SU-DHL-6 (cell line): ENCODE results near the gene PLSCR4.

Experiments
- H2AFZ ChIP-seq: fragments of 200-600 bp; sonication (generic); 2 replicates; pipeline ENCODE4 v1.6.1; 2014; ENCODE audit warnings: low read depth, mild to moderate bottlenecking, moderate library complexity, mixed read lengths, antibody characterized with exemption, low read length; ENCODE audit not compliant: severe bottlenecking
- H3F3A ChIP-seq: fragments of 200-600 bp; shearing (Covaris generic); 2 replicates; pipeline ENCODE4 v1.6.0; 2016; ENCODE audit warnings: antibody characterized with exemption, mild to moderate bottlenecking; ENCODE audit not compliant: insufficient read depth
- H3K27ac ChIP-seq: fragments of 200-600 bp; sonication (generic); 2 replicates; pipeline ENCODE4 v1.5.1; 2016; ENCODE audit warnings: low read depth, mild to moderate bottlenecking, low read length, moderate library complexity, mixed read lengths
- H3K27me3 ChIP-seq: fragments of 200-600 bp; sonication (generic), shearing (Covaris generic); 2 replicates; pipeline ENCODE4 v1.6.0; 2014; ENCODE audit warnings: mild to moderate bottlenecking, low read length
- H3K36me3 ChIP-seq: fragments of 200-600 bp; sonication (generic); 2 replicates; pipeline ENCODE4 v1.6.1; 2014; ENCODE audit warnings: mild to moderate bottlenecking, low read length, mixed read lengths
- H3K4me2 ChIP-seq: fragments of 300-600, 200-600 bp; shearing (Covaris generic), sonication (generic); 2 replicates; pipeline ENCODE4 v1.6.0; 2014; ENCODE audit warnings: low read length, low read depth, mild to moderate bottlenecking; ENCODE audit not compliant: poor library complexity, severe bottlenecking
- H3K4me3 ChIP-seq: fragments of 200-600 bp; sonication (generic); 2 replicates; pipeline ENCODE4 v1.5.1; 2014; ENCODE audit warnings: antibody characterized with exemption, low read length, mild to moderate bottlenecking, mixed read lengths; ENCODE audit not compliant: insufficient read depth, poor library complexity, severe bottlenecking
- H3K79me2 ChIP-seq: fragments of 200-600 bp; sonication (generic); 2 replicates; pipeline ENCODE4 v1.6.1; 2014; ENCODE audit warnings: mild to moderate bottlenecking, low read length, moderate library complexity; ENCODE audit not compliant: insufficient read depth
- H3K9ac ChIP-seq: fragments of 200-600 bp; sonication (generic); 2 replicates; pipeline ENCODE4 v1.7.0; 2014; ENCODE audit warnings: mild to moderate bottlenecking, low read length
- H3K9me2 ChIP-seq: fragments of 200-600 bp; sonication (generic); replicated peaks from 2 replicates; pipeline ENCODE4 v1.6.1; 2014; ENCODE audit warnings: low read length; ENCODE audit not compliant: insufficient read depth
- H3K9me3 ChIP-seq: fragments of 200-600 bp; sonication (generic); 2 replicates; pipeline ENCODE4 v1.6.1; 2014; ENCODE audit warnings: low read length, mixed read lengths; ENCODE audit not compliant: insufficient read depth
- H4K20me1 ChIP-seq: fragments of 200-600 bp; sonication (generic); 2 replicates; pipeline ENCODE4 v1.6.1; 2014; ENCODE audit warnings: low read depth, mild to moderate bottlenecking, antibody characterized with exemption, low read length, moderate library complexity, mixed read lengths
- CTCF ChIP-seq: fragments of 200-600 bp; sonication (generic); IDR thresholded peaks from one replicate; pipeline ENCODE4 v1.5.1; 2017; ENCODE audit warnings: antibody characterized with exemption, mild to moderate bottlenecking, low read length, moderate library complexity; ENCODE audit not compliant: insufficient read depth, poor library complexity, severe bottlenecking
- EZH2phosphoT487 ChIP-seq: fragments of 200-600 bp; sonication (generic), shearing (Covaris generic); conservative IDR thresholded peaks from 2 replicates; pipeline ENCODE4 v1.6.1; 2018; ENCODE audit warnings: mild to moderate bottlenecking, antibody characterized with exemption, low read length, moderate library complexity, mixed read lengths

The PLSCR4 gene

GRCh38 chr3:146160964-146161662, 89.8 kb downstream of the PLSCR4 start, which contains the start of gene PLOD2:
Gene PLOD2, minus strand, starts transcription at chr3:146161184. Its CDS starts 195 bp downstream, at chr3:146160989.
- Histone ChIP-seq H3K27me3 (no peaks in the 10 kb centered on the region), H2AFZ (no peak within 1 kb of the TSS), H3F3A (no peaks in the 10 kb centered on the region), H3K36me3 (no peaks in the 10 kb centered on the region), H3K4me3 (no peak within 1 kb of the TSS), H3K27ac (no peak within 1 kb of the TSS), H3K4me2 (no peak within 1 kb of the TSS), H3K9me3 (no peaks in the 10 kb centered on the region), H4K20me1 (no peaks in the 10 kb centered on the region), H3K9me2 (no peaks in the 10 kb centered on the region), H3K9ac (no peak within 1 kb of the TSS), H3K79me2 (no peaks in the 10 kb centered on the region)
- TF ChIP-seq CTCF (no peak), EZH2phosphoT487 (no peak)

- Histone ChIP-seq H3K79me2 (no peaks in the 10 kb centered on the region), H3K4me2 (no peak overlapping the region), H3K9me2 (no peaks in the 10 kb centered on the region), H3K9ac (no peak overlapping the region), H3K4me3 (no peak overlapping the region), H3F3A (no peaks in the 10 kb centered on the region), H2AFZ (no peak overlapping the region), H3K27ac (no peak overlapping the region), H3K27me3 (no peaks in the 10 kb centered on the region), H4K20me1 (no peaks in the 10 kb centered on the region), H3K36me3 (no peaks in the 10 kb centered on the region), H3K9me3 (no peaks in the 10 kb centered on the region)
- TF ChIP-seq EZH2phosphoT487 (no peak), CTCF (no peak)
These were observed 90.5 kb downstream of the PLSCR4 start for GRCh38 chr3:146160321-146160963.

- Histone ChIP-seq H3K79me2 (no peaks in the 10 kb centered on the region), H3F3A (no peaks in the 10 kb centered on the region), H3K9me2 (no peaks in the 10 kb centered on the region), H3K27ac (no peak overlapping the region), H4K20me1 (no peaks in the 10 kb centered on the region), H3K9me3 (no peaks in the 10 kb centered on the region), H3K27me3 (no peaks in the 10 kb centered on the region), H3K4me3 (no peak overlapping the region), H3K9ac (no peak overlapping the region), H3K4me2 (no peak overlapping the region), H3K36me3 (no peaks in the 10 kb centered on the region), H2AFZ (no peak overlapping the region)
- no peak for TF ChIP-seq EZH2phosphoT487
- no peak for TF ChIP-seq CTCF
These were observed 91.1 kb downstream of the PLSCR4 start for GRCh38 chr3:146159616-146160320.
